Central memory CD8-positive, alpha-beta T cell (primary cell): ENCODE measurements around the gene SNAP23.

Experiments used
- ATAC-seq: fragments of 150-1000 bp; cut with Tn5 transposase; replicated peaks from 2 replicates; pipeline ENCODE4 v1.10.0; 2022; ENCODE audit warnings: mild to moderate bottlenecking, moderate FRiP score, moderate number of reproducible peaks; ENCODE audit not compliant: poor library complexity, severe bottlenecking; ENCODE audit errors: extremely low read depth
- DNase-seq, 2 donors: peaks; one replicate each; pipeline ENCODE4 v3.0.0; 2021; ENCODE audit warnings: low spot score in 2 of 2
- H3K27ac Mint-ChIP-seq: one replicate; pipeline ENCODE4 v1.8.0; 2022; ENCODE audit warnings: low read depth, mild to moderate bottlenecking, moderate library complexity, mixed read lengths
- H3K27me3 Mint-ChIP-seq: one replicate; pipeline ENCODE4 v1.8.0; 2022; ENCODE audit warnings: mixed read lengths
- H3K36me3 Mint-ChIP-seq: one replicate; pipeline ENCODE4 v1.8.0; 2022; ENCODE audit warnings: mild to moderate bottlenecking, moderate library complexity, mixed read lengths; ENCODE audit not compliant: insufficient read depth
- H3K4me1 Mint-ChIP-seq: one replicate; pipeline ENCODE4 v1.8.0; 2022; ENCODE audit warnings: mixed read lengths
- H3K4me3 Mint-ChIP-seq: one replicate; pipeline ENCODE4 v1.8.0; 2022; ENCODE audit warnings: mild to moderate bottlenecking, moderate library complexity, mixed read lengths
- H3K9me3 Mint-ChIP-seq: one replicate; pipeline ENCODE4 v1.8.0; 2022; ENCODE audit warnings: mixed read lengths

Gene SNAP23

DNA sequence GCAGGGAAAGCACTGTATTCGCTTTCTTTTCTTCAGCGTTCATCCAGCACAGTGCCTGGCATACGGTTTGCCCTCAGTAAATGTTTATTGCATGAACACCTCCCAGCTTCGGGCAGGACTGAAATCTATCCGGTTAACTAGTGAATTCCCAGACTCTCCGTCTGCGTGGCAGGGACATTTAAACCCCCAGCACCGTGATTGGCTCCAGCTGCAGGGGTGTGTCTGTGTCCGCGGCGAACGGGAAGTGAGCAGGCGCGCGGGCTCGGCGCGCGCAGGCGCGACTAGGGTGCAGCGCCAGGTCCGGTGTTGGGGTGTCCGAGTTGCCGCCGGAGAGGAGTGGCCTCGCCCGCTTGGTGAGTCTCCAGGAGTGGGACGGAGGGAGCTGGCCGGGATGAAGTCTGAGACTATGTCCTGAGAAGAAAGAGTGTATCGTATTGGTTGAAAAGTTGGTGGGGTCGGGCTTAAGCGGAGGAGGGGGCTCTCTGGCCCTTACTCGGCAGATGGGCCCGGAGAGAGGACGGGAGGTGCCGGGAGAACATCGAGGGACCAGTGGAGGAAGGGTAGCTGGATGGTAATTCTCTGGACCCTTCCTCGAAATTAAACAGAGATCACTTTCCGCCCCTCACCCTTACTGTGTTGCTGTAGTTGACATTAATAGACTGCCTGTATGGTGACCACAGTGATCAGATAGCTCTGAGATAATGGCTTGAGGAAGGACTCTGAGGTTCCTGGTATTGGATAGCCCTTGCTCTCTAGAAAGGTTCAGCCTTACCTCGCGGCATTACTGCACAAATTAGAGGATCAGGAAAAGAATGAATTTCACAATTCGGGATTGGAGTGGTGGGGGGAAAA is at the start of gene SNAP23:
TSS of gene SNAP23 (plus strand) at position 274 of the 852 bp plus-strand sequence. CDS start 16,213 bp downstream, outside the sequence.
- ATAC-seq, result peak; percentile 90
- DNase-seq, result peak; percentile 50 to 53
- Mint-ChIP-seq H3K4me1 (peaks cover 61% of the 10 kb centered on the region), H3K4me3 (peak within 1 kb of the TSS; percentile 97), H3K27ac (peak within 1 kb of the TSS; percentile 94), H3K9me3 (no peaks in the 10 kb centered on the region), H3K27me3 (no peaks in the 10 kb centered on the region), H3K36me3 (peaks cover 14% of the 10 kb centered on the region)

DNA sequence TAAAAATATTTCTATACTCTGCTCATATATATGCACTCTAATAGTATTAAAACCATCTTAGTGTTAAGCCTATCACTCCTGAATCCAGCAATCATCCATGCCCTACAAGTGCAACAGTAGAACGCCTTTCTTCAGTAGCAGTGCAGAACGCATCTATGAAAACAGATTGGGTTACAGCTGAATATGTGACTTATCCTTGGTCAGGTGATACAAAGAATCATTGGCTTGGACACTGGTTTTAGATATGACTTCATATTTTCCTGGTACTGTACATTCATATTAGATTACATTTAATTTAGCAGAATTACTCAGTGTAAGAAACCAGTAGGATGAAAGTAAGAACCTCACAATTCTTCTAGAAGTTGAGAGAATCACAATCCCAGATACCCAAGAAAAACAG is 47.8 kb upstream of the SNAP23 start:
- Mint-ChIP-seq H3K4me1 (no peaks in the 10 kb centered on the region), H3K27ac (no peak overlapping the region), H3K36me3 (peaks cover 40% of the 10 kb centered on the region), H3K4me3 (no peak overlapping the region), H3K9me3 (no peaks in the 10 kb centered on the region), H3K27me3 (no peaks in the 10 kb centered on the region)
- ATAC-seq (no peak), DNase-seq (no peak)

DNA sequence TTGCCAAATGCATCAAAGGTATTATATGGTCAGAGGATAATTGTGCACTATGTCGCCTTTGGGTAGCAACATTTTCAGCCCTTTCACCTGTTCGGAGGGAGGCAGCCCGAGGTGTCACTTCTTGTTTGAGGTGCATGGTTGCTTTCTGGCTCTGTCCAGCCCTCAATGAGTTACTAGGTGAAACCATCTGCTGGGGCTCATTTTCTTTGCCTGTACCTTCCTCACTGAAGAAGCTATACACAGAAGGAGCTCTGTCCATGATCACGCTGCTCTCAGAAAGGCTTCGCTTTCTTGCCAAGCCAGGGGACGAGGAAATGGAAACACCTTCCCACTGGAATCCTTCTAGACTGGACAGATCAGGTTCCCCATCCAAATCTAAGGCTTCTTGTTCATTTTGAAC is 47.2 kb upstream of the SNAP23 start:
- Mint-ChIP-seq H3K9me3 (no peaks in the 10 kb centered on the region), H3K36me3 (peaks cover 40% of the 10 kb centered on the region), H3K4me3 (no peak overlapping the region), H3K27me3 (no peaks in the 10 kb centered on the region), H3K27ac (no peak overlapping the region), H3K4me1 (no peaks in the 10 kb centered on the region)
- no peak for DNase-seq
- ATAC-seq, result no peak

DNA sequence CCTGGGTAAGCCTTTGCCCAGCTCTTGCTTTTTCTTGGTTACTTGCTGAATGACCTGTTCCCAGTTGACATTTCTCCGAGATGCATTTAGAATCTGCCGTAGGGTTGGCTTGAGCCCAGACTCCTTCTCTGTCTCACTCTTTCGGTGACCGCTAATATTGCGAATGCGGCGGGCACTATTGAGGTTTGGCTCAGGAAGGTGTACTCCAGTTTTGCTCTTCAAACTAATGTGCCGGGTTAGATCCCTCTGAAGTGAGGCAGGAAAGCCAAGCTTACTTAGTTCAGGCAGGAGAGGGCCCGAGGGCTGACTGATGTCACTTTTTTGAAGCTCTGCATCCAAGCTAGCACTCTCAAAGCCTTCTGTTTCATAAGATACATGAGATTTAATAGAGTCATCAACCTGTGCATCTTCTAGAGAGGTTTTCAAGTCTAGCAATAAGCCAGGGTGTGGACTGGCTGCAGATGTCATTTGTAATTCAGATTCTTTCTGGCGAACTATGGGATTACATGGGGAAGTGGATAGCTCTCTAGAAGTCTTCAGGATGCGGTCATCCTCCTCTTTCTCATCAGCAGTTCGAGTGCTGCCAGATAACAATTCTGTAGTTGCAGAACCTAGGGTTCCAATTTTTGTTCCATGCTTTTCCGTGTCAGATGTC is 45.5 kb upstream of the SNAP23 start:
- Mint-ChIP-seq H3K27ac (no peak overlapping the region), H3K36me3 (peaks cover 35% of the 10 kb centered on the region), H3K27me3 (no peaks in the 10 kb centered on the region), H3K4me3 (no peak overlapping the region), H3K9me3 (no peaks in the 10 kb centered on the region), H3K4me1 (no peaks in the 10 kb centered on the region)
- ATAC-seq (no peak), DNase-seq (no peak)

DNA sequence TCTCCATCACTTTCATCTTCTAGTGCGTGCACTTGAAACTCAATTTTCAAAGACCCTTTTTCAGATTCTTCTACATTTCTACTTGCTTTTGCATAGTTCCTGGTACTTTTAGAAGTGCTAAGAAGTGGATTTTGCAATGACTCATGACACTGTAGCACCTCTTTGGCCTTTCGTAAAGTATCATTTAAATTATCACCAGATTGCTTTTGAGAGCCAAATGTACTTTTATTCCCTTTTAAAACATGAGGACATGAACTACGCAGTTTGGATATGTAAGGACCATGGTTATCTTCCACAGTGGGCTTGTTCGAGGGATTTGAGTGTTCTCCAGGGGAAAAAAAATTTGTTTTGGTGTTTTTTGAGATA is 45.0 kb upstream of the SNAP23 start:
- ATAC-seq, result no peak
- H3K9me3 Mint-ChIP-seq, result no peaks in the 10 kb centered on the region
- H3K27ac Mint-ChIP-seq, result no peak overlapping the region
- no peak for DNase-seq
- no peak overlapping the region for H3K4me3 Mint-ChIP-seq
- no peaks in the 10 kb centered on the region for H3K4me1 Mint-ChIP-seq
- no peaks in the 10 kb centered on the region for H3K27me3 Mint-ChIP-seq
- H3K36me3 Mint-ChIP-seq, result peaks cover 32% of the 10 kb centered on the region

DNA sequence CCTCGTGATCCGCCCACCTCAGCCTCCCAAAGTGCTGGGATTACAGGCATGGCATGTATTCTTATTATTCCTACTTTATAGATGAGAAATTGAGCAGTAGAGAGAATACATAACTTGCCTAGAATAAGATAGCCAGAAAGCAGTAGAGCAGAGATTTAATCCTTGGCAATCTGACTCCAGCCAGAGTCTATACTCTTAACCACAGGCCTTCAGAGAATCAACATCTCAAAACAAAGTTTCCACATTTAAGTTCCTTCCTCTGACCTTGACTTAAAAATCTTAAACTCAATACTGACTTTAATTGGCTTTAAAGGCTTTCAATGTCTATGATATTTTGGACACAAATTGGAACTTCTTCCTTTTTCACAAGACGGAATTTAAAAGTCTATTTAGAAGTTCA is 41.6 kb upstream of the SNAP23 start:
- Mint-ChIP-seq H3K36me3 (peaks cover 20% of the 10 kb centered on the region), H3K4me3 (no peak overlapping the region), H3K4me1 (no peaks in the 10 kb centered on the region)

DNA sequence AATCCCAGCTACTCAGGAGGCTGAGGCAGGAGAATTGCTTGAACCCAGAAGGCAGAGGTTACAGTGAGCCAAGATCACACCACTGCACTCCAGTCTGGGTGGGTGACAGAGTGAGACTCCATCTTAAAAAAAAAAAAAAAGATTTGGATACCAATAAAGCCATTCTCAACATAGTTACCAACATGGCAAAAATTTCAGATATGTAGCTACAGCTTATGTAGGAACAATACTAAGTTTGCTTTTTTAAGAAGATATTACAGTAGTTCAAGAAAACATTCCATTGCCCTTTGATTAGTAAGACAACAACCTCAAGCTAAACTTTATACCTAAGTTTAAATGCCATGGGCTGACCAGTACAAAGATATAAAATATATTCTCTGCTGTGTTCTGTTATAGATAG is 38.9 kb upstream of the SNAP23 start:
- Mint-ChIP-seq H3K27ac (peak overlapping the region; percentile 9), H3K9me3 (no peaks in the 10 kb centered on the region), H3K4me1 (peaks cover 10% of the 10 kb centered on the region), H3K27me3 (no peaks in the 10 kb centered on the region), H3K36me3 (peaks cover 9% of the 10 kb centered on the region), H3K4me3 (no peak overlapping the region)
- ATAC-seq, result no peak
- no peak for DNase-seq

More for the DNA sequence above, 41.6 kb upstream of the SNAP23 start:
- DNase-seq, result no peak
- Mint-ChIP-seq H3K9me3 (no peaks in the 10 kb centered on the region), H3K27me3 (no peaks in the 10 kb centered on the region), H3K27ac (no peak overlapping the region)
- ATAC-seq, result no peak

DNA sequence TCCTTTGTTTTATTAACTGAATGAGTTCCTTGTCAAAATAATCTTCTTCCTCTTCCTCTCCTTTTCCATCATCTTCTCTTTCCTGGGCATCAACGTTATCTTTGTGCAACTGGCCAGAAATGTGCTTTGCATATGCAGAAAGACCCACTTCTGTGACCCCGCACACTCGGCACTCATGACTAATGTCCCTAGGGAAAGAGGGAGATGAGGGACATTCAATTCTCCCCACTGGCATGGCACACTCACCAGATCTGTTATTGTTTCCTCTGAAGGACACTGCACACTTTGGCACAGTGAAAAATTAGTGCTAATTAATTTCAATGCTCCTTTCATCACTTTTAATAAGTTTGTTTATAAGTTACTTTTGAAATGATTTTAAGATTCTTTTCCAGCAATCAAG is 38.5 kb upstream of the SNAP23 start:
- ATAC-seq (no peak), DNase-seq (no peak)
- peak overlapping the region; percentile 9 for H3K27ac Mint-ChIP-seq
- peaks cover 6% of the 10 kb centered on the region for H3K36me3 Mint-ChIP-seq
- H3K4me3 Mint-ChIP-seq, result no peak overlapping the region
- peaks cover 11% of the 10 kb centered on the region for H3K4me1 Mint-ChIP-seq
- H3K9me3 Mint-ChIP-seq, result no peaks in the 10 kb centered on the region
- no peaks in the 10 kb centered on the region for H3K27me3 Mint-ChIP-seq

DNA sequence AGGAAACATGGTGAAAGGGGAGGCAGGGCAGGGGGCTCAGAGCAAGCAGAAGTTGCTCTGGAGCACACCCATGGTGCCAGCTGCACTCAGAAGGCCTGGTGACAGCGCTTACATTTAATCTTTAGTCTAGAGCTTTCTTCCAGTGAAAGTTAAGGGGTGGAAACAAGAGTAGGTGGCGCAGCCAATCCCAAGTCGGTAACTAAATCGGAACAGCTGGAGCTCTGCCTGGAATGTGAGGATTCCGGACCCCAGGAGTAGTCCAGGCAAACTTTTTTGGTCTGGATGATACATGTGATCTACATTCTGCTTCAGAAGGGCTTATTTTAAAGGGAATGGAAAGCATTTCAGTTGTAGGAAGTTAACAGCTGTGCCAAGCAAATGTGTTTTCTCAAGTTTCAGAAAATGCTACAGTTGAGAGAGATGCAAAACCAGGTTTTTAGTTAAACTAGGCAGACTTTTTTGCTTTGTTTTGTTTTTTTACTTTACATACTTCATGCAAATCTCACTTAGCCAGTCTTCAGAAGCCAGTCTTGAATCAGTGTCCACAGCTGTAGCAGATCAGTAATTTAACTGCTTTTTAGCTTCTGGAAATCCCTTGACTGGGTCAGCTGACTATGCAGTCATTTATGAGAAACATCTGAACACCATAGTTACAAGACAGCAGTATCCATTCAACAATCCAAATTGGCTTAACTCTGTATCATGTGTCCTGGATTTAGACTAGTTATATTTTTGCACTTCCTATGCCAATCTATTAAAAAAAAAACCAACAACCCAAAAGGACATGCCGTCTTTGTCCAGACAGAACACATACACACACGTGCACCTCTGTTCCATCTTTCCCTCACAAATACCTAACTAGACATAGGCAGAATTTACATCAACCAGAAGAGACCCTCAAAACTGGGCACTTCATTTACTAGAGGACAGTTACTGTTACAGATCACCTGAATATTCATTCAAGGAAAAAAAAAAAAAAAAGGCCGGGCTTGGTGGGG is 37.7 kb upstream of the SNAP23 start:
- no peak for DNase-seq
- peaks cover 11% of the 10 kb centered on the region for H3K4me1 Mint-ChIP-seq
- peak overlapping the region; percentile 9 for H3K27ac Mint-ChIP-seq
- no peaks in the 10 kb centered on the region for H3K27me3 Mint-ChIP-seq
- H3K4me3 Mint-ChIP-seq, result no peak overlapping the region
- ATAC-seq, result no peak
- H3K36me3 Mint-ChIP-seq, result peaks cover 6% of the 10 kb centered on the region
- H3K9me3 Mint-ChIP-seq, result no peaks in the 10 kb centered on the region

DNA sequence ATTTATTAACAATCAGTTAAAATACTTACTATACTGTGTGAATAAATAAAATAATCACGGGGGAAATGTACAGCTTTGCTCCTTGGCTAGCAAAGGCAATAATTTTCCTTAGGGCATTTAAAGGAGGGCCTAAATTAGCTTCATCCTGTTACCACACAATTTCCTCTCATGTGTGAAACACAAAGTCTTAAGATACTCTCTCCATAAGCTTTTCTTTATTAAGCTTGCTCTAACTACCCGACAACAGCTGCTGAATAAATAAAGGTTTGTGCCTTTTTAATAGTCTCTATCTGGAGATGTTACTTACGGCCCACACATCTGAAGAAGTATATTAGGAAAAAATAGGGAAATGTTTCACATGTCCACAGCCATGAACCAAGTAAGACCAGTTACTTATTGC is 34.2 kb upstream of the SNAP23 start:
- Mint-ChIP-seq H3K36me3 (peaks cover 11% of the 10 kb centered on the region), H3K9me3 (no peaks in the 10 kb centered on the region), H3K4me3 (no peak overlapping the region), H3K27me3 (no peaks in the 10 kb centered on the region), H3K4me1 (peaks cover 11% of the 10 kb centered on the region), H3K27ac (no peak overlapping the region)
- no peak for ATAC-seq
- no peak for DNase-seq

DNA sequence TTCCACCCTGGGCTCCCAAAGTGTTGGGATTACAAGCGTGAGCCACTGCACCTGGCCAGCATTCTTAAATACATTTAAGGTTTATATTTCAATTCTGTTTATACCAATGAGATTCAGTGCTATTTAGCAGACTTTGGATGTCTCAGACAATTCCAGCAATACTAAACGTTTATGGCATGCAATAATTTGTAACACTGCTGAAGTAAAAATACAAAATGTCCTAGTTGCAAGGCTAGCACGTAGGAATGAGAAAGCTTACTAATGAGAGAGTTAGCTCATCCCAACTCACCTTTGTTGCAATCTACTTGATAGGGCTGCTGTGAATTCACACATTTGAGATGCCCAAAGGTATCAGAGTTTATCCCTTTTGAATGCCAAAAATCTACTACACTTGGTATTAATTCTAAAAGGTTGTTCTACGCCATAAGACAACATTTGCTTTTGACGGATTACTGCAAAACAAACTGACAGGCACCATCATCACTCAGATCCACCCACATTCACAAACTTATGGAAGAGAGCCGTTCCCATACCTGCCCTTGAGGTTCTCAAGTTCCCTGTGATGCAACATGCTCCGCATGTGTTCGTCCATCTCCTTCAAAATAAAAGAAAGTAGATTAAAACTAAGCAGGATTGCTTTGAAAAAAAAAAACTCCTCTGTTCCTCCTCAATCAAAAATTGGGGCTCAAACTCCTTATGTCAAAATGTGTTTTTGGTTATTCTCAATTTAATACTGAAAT is 29.7 kb upstream of the SNAP23 start:
- H3K4me3 Mint-ChIP-seq, result no peak overlapping the region
- H3K4me1 Mint-ChIP-seq, result peaks cover 5% of the 10 kb centered on the region
- no peaks in the 10 kb centered on the region for H3K27me3 Mint-ChIP-seq
- no peak overlapping the region for H3K27ac Mint-ChIP-seq
- no peaks in the 10 kb centered on the region for H3K9me3 Mint-ChIP-seq
- peaks cover 14% of the 10 kb centered on the region for H3K36me3 Mint-ChIP-seq
- ATAC-seq, result no peak
- no peak for DNase-seq

DNA sequence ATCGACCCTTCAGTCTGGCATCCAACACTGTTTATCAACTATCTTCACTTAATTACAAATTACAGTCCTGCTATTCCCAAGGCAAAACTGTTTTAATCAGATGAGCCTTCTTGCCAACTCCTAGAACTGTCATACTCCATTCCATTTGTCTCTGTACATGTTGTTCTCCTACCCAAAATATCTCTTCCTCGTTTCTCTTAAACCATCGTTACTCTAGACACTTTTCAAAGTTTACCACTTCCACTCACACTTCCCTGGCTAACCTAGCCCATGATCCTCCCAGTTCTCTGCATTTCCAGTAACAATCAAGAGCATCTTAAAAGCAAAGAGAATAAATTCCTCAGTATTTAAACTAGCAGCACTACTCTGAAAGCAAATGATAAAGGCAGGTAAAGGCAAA is 24.4 kb upstream of the SNAP23 start:
- Mint-ChIP-seq H3K27me3 (no peaks in the 10 kb centered on the region), H3K27ac (no peak overlapping the region), H3K36me3 (peaks cover 12% of the 10 kb centered on the region), H3K4me1 (peaks cover 6% of the 10 kb centered on the region), H3K9me3 (no peaks in the 10 kb centered on the region), H3K4me3 (no peak overlapping the region)
- ATAC-seq, result no peak
- DNase-seq, result no peak
